Activated CD4-positive, alpha-beta memory T cell treated with anti-CD3 and anti-CD28 coated beads for 36 hours (primary cell): ENCODE data around the gene TMEM176B. TPM values are rescaled to one million over a fixed set of nuclear protein-coding genes. Genes with fewer than 3 reads are reported as not detected.

ENCODE experiments used
- CTCF ChIA-PET: fragments of 350-600 bp; sonication (Branson Sonifier 250); formaldehyde crosslinking; loops from one replicate; lab custom pipeline; 2021; ENCODE audit warnings: antibody characterized with exemption, inconsistent platforms; lab: Charles Lee
- POLR2A ChIA-PET: fragments of 350-600 bp; sonication (Branson Sonifier 250); formaldehyde crosslinking; loops from one replicate; lab custom pipeline; 2021; ENCODE audit warnings: antibody characterized with exemption; lab: Charles Lee
- DNase-seq: peaks from one replicate; pipeline ENCODE4 v3.0.0-alpha.2; 2020
- H3K27ac Mint-ChIP-seq: one replicate; pipeline ENCODE4 v1.8.0; 2021; ENCODE audit warnings: mixed read lengths
- H3K27me3 Mint-ChIP-seq: one replicate; pipeline ENCODE4 v1.8.0; 2021; ENCODE audit warnings: mixed read lengths
- H3K36me3 Mint-ChIP-seq: one replicate; pipeline ENCODE4 v1.8.0; 2021; ENCODE audit warnings: mixed read lengths
- H3K4me1 Mint-ChIP-seq: one replicate; pipeline ENCODE4 v1.8.0; 2021; ENCODE audit warnings: low read depth, mixed read lengths
- H3K4me3 Mint-ChIP-seq: one replicate; pipeline ENCODE4 v1.8.0; 2021; ENCODE audit warnings: mild to moderate bottlenecking, mixed read lengths
- H3K9me3 Mint-ChIP-seq: one replicate; pipeline ENCODE4 v1.8.0; 2021; ENCODE audit warnings: mixed read lengths
- intact Hi-C: fragments of 100-400 bp; cut with micrococcal nuclease; formaldehyde crosslinking; loops from one replicate; pipeline ENCODE4 v1.15.1; 2023
- total RNA-seq, 2 experiments: library from RNA; stranded (reverse); gene quantifications; one replicate each; pipeline ENCODE4 v1.2.3, GENCODE V29; 2021

TMEM176B gene
- total RNA-seq: not detected

- Mint-ChIP-seq H3K27ac (no peak within 1 kb of the TSS), H3K4me1 (peaks cover 5% of the 10 kb centered on the region), H3K9me3 (peaks cover 5% of the 10 kb centered on the region), H3K27me3 (peaks cover 41% of the 10 kb centered on the region), H3K4me3 (peak within 1 kb of the TSS; percentile 55), H3K36me3 (no peaks in the 10 kb centered on the region)
- DNase-seq: no peak
- intact Hi-C loops: loop anchor here (10.0 kb wide), 1 partner anchor 65 kb away; no protein-coding TSS in a partner anchor
- POLR2A ChIA-PET: no interaction called here
- CTCF ChIA-PET: interaction anchor here (0.7 to 1.4 kb wide), 2 partner anchors 21 to 186 kb away, joined by 3 read pairs; no protein-coding TSS in a partner anchor
These were observed at the start of gene TMEM176B for GRCh38 chr7:150799741-150800580. TSS of gene TMEM176B (minus strand) at chr7:150800364. CDS start at chr7:150796569, 3,795 bp downstream.

DNA sequence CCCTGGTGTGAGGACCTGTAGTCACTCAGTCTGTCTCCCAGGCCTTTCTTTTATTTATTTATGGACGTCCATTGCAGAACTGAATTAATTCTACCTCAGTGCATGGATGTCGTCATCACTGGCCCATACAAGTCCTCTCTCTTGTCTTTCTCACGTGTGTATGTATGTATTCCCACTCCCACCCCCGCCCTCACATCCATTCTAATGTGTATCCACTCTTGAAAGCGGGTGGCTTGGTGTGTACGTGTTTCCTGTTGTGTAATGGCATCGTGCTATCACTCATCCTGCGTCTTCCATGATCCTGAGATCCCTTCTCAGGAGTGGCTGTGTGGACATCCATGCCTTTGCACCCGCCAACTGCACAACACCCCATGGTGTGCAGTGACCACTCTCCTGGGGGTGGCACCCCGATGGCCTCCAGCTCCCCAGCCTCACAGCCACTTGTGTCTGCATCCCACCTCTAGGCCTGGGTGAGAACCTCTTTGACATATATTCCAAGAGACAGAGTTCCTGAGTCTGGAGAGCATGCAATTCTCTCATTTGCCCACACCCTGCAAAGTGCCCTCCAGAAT is 49.1 kb upstream of the TMEM176B start:
- H3K27me3 Mint-ChIP-seq: peaks cover 23% of the 10 kb centered on the region
- DNase-seq: no peak
- intact Hi-C loops: no loop called here
- no peak overlapping the region for H3K27ac Mint-ChIP-seq
- ChIA-PET CTCF (no interaction called here), POLR2A (no interaction called here)
- H3K4me1 Mint-ChIP-seq: peaks cover 2% of the 10 kb centered on the region
- H3K36me3 Mint-ChIP-seq: no peaks in the 10 kb centered on the region
- no peak overlapping the region for H3K4me3 Mint-ChIP-seq
- no peaks in the 10 kb centered on the region for H3K9me3 Mint-ChIP-seq

DNA sequence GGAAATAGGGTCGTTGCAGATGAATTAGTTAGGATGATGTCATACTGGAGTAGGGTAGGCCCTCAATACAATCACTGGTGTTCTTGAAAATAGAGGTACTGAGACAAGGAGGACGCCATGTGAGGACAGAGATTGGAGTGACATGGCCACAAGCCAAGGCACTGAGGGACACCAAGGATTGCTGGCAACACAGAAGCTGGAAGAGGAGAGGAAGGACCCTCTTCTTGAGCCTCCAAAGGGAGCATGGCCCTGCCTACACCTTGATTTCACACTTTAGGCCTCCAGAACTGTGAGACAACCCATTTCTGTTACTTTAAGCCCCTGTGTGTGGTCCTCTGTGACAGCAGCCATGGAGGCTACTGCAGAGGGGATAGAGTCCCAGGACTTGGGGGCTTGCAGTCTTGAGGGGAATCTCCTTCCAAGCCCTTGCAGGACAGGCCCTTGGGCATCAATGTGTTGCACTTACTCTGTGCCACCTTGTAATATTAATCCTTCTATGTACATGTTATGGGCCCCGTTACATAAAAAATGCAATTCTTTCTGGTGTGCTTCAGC is 48.5 kb upstream of the TMEM176B start:
- POLR2A ChIA-PET: no interaction called here
- intact Hi-C loops: no loop called here
- peaks cover 2% of the 10 kb centered on the region for H3K4me1 Mint-ChIP-seq
- H3K4me3 Mint-ChIP-seq: no peak overlapping the region
- DNase-seq: no peak
- no peak overlapping the region for H3K27ac Mint-ChIP-seq
- H3K27me3 Mint-ChIP-seq: peaks cover 20% of the 10 kb centered on the region
- no peaks in the 10 kb centered on the region for H3K9me3 Mint-ChIP-seq
- CTCF ChIA-PET: no interaction called here
- no peaks in the 10 kb centered on the region for H3K36me3 Mint-ChIP-seq

GRCh38 chr7:150848111-150848510 is 47.9 kb upstream of the TMEM176B start:
- ChIA-PET CTCF (no interaction called here), POLR2A (no interaction called here)
- H3K4me1 Mint-ChIP-seq: peaks cover 2% of the 10 kb centered on the region
- no peak overlapping the region for H3K4me3 Mint-ChIP-seq
- no peaks in the 10 kb centered on the region for H3K36me3 Mint-ChIP-seq
- intact Hi-C loops: no loop called here
- H3K9me3 Mint-ChIP-seq: no peaks in the 10 kb centered on the region
- peaks cover 19% of the 10 kb centered on the region for H3K27me3 Mint-ChIP-seq
- no peak for DNase-seq
- H3K27ac Mint-ChIP-seq: no peak overlapping the region

- ChIA-PET CTCF (no interaction called here), POLR2A (no interaction called here)
- DNase-seq: no peak
- peaks cover 2% of the 10 kb centered on the region for H3K4me1 Mint-ChIP-seq
- no peaks in the 10 kb centered on the region for H3K9me3 Mint-ChIP-seq
- H3K27me3 Mint-ChIP-seq: peaks cover 16% of the 10 kb centered on the region
- H3K4me3 Mint-ChIP-seq: no peak overlapping the region
- H3K36me3 Mint-ChIP-seq: no peaks in the 10 kb centered on the region
- H3K27ac Mint-ChIP-seq: no peak overlapping the region
- intact Hi-C loops: no loop called here
These were observed 47.4 kb upstream of the TMEM176B start for GRCh38 chr7:150847536-150847935.

DNA sequence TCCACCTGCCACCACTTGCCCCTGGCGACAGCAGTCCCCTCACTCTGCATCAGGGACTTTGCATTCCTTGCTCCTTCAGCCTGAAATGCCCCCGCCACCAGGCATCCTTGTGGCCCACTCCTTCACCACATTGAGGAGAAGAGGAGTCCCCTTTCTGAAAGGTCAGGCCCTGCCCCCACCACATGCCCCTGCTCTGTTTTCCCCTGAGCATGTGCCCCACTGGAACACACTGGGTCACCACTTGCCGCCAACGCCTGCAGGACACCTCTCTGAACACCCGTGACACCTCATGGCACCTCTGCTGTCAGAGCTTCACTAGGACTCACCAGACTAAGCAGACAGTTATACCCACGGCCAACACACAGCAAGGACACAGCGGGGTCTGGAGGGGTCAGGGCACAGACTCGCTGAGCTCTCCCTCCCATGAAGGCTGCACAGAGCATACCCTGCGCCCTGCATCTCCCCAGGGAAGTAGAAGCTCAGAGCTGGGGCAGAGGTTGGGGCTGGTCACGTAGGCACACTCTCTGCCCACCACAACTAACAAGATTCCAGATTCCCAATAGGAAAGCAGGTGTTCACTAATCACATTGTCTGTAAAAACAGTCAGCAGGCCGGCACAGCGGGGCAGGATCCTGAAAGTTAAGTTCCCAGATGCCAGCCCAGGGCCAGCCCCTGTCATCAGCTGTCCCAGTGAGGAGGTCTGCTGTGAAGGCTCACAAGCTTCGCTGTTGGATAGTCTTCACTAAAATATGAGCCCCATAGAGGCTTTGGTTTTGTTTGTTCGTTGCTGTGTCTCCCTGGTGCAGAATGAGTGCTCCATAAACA is 46.3 kb upstream of the TMEM176B start:
- H3K27ac Mint-ChIP-seq: no peak overlapping the region
- H3K4me3 Mint-ChIP-seq: no peak overlapping the region
- no peaks in the 10 kb centered on the region for H3K4me1 Mint-ChIP-seq
- peaks cover 6% of the 10 kb centered on the region for H3K27me3 Mint-ChIP-seq
- CTCF ChIA-PET: no interaction called here
- POLR2A ChIA-PET: no interaction called here
- intact Hi-C loops: no loop called here
- H3K36me3 Mint-ChIP-seq: no peaks in the 10 kb centered on the region
- H3K9me3 Mint-ChIP-seq: no peaks in the 10 kb centered on the region
- DNase-seq: no peak

DNA sequence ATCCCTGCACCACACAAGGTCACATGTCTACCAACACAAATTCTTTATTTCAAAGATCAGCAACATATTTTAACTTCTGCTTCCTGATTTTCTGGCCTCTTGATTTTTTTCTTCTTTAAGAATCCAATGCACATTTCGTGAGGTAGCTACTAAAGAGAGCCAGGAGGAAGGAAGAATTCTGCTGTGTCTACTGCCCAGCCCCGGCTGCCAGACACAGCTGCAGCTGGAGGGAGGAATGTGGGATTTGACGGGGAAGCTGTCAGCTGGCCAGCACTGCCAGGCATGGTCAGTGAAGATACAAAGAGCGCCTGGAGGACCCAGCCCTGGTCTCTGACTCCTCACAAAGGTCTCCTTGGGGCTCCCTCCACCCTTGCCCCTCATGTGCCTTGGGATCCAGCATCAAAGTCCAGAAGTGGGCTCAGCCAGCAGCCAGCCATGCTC is 45.3 kb upstream of the TMEM176B start:
- DNase-seq: no peak
- intact Hi-C loops: no loop called here
- Mint-ChIP-seq H3K27ac (no peak overlapping the region), H3K9me3 (no peaks in the 10 kb centered on the region), H3K4me1 (no peaks in the 10 kb centered on the region), H3K4me3 (no peak overlapping the region), H3K27me3 (peaks cover 1% of the 10 kb centered on the region), H3K36me3 (no peaks in the 10 kb centered on the region)
- POLR2A ChIA-PET: no interaction called here
- CTCF ChIA-PET: no interaction called here

DNA sequence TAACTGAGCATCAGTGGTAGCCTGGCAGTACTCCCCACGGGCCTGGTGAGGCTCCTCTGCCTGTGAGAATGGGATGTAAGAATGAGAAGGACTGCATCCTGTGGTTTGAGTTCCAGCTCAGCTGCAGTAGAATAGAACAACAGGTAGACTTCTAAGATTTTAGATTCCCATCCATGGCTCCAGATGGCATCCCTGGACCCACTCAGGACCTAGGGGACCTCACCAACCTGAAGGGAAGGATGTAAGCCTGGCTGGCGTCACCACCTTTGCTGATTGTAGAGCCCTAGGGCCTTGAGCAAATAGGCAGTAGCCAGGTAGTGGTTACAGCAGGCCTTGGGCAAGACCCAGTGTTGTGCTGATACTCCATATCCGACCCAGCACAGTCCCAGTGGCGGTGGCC is 42.6 kb upstream of the TMEM176B start:
- DNase-seq: no peak
- intact Hi-C loops: no loop called here
- Mint-ChIP-seq H3K27ac (no peak overlapping the region), H3K27me3 (no peaks in the 10 kb centered on the region), H3K9me3 (no peaks in the 10 kb centered on the region), H3K4me3 (no peak overlapping the region), H3K36me3 (no peaks in the 10 kb centered on the region), H3K4me1 (no peaks in the 10 kb centered on the region)
- ChIA-PET POLR2A (no interaction called here), CTCF (interaction anchor here (0.6 to 1.1 kb wide), 2 partner anchors 9 to 62 kb away, joined by 3 to 4 read pairs; partner anchors contain the start of gene AOC1)

- CTCF ChIA-PET: interaction anchor here (1.1 kb wide), 1 partner anchor 10 kb away, joined by 3 read pairs; the partner anchor contains the start of gene AOC1
- no peaks in the 10 kb centered on the region for H3K36me3 Mint-ChIP-seq
- H3K27ac Mint-ChIP-seq: no peak overlapping the region
- POLR2A ChIA-PET: no interaction called here
- no peaks in the 10 kb centered on the region for H3K27me3 Mint-ChIP-seq
- H3K9me3 Mint-ChIP-seq: no peaks in the 10 kb centered on the region
- intact Hi-C loops: no loop called here
- H3K4me3 Mint-ChIP-seq: no peak overlapping the region
- no peaks in the 10 kb centered on the region for H3K4me1 Mint-ChIP-seq
- no peak for DNase-seq
These were observed 41.9 kb upstream of the TMEM176B start for GRCh38 chr7:150842018-150842417.

GRCh38 chr7:150838965-150839650 is 38.9 kb upstream of the TMEM176B start:
- CTCF ChIA-PET: interaction anchor here (0.6 to 1.9 kb wide), 2 partner anchors 37 to 179 kb away, joined by 3 to 4 read pairs; no protein-coding TSS in a partner anchor
- H3K4me3 Mint-ChIP-seq: no peak overlapping the region
- DNase-seq: no peak
- POLR2A ChIA-PET: no interaction called here
- no peak overlapping the region for H3K27ac Mint-ChIP-seq
- H3K9me3 Mint-ChIP-seq: no peaks in the 10 kb centered on the region
- H3K27me3 Mint-ChIP-seq: no peaks in the 10 kb centered on the region
- intact Hi-C loops: no loop called here
- H3K4me1 Mint-ChIP-seq: no peaks in the 10 kb centered on the region
- H3K36me3 Mint-ChIP-seq: no peaks in the 10 kb centered on the region

DNA sequence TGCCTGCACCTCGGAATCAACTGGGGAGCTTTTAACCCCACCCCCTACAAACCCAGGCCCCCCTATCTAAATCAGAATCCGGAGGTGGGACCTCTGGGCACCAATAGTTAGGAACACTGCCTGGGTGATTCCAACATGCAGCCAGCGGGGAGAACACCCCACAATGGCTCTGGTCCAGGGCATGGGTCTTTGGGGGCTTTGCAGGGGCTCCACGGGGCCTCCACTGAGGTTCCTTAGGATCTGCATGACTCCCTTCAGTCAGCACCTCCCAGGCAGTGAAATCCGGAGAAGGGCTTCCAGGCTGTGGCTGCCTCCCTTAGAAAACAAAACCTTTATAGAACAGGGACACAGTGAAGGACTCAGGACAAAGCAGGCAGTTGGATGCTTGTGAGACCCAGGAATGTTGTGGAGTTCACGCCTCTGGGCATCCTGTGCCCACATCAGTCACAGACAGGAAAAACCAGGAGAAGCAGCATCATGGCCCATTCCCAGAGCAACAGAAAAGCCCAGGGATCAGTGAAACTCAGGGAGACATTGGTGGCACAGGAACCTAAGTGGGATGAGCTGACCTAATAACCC is 35.6 kb upstream of the TMEM176B start:
- Mint-ChIP-seq H3K27me3 (peaks cover 12% of the 10 kb centered on the region), H3K4me1 (no peaks in the 10 kb centered on the region), H3K9me3 (no peaks in the 10 kb centered on the region), H3K36me3 (no peaks in the 10 kb centered on the region), H3K4me3 (no peak overlapping the region), H3K27ac (no peak overlapping the region)
- no peak for DNase-seq
- intact Hi-C loops: no loop called here
- CTCF ChIA-PET: interaction anchor here (0.6 to 1.6 kb wide), 4 partner anchors 41 to 654 kb away, joined by 3 to 4 read pairs (median 3); no protein-coding TSS in a partner anchor
- POLR2A ChIA-PET: no interaction called here
